Activated T-helper 1 cell treated with anti-CD3 and anti-CD28 coated beads, Interleukin-12 subunit alpha, Interleukin-12 subunit beta, Interleukin-2, Interleukin-4 antibody, amounts not matched to agents 30 ng/mL and 10 ng/mL and 1 ng/mL, durations not matched to agents 14 hours and 24 hours and 36 hours (primary cell): ENCODE data around the gene KIF17. TPM values are rescaled to one million over a fixed set of nuclear protein-coding genes. Genes with fewer than 3 reads are reported as not detected.
A peak's percentile ranks its signal among the peaks of the same experiment; 100 is the strongest.

Source experiments
- DNase-seq: peaks from one replicate; pipeline ENCODE4 v3.0.0; 2021; ENCODE audit warnings: low spot score
- H3K27ac Mint-ChIP-seq: one replicate; pipeline ENCODE4 v1.8.0; 2021; ENCODE audit warnings: mild to moderate bottlenecking, mixed read lengths
- H3K27me3 Mint-ChIP-seq: one replicate; pipeline ENCODE4 v1.8.0; 2022; ENCODE audit warnings: mild to moderate bottlenecking, moderate library complexity, mixed read lengths; ENCODE audit not compliant: insufficient read depth
- H3K36me3 Mint-ChIP-seq: one replicate; pipeline ENCODE4 v1.8.0; 2021; ENCODE audit warnings: low read depth, mixed read lengths
- H3K4me1 Mint-ChIP-seq: one replicate; pipeline ENCODE4 v1.8.0; 2021; ENCODE audit warnings: low read depth, mixed read lengths
- H3K4me3 Mint-ChIP-seq: one replicate; pipeline ENCODE4 v1.8.0; 2021; ENCODE audit warnings: mild to moderate bottlenecking, moderate library complexity, mixed read lengths
- H3K9me3 Mint-ChIP-seq: one replicate; pipeline ENCODE4 v1.8.0; 2021; ENCODE audit warnings: mixed read lengths
- intact Hi-C: fragments of 100-400 bp; cut with micrococcal nuclease; formaldehyde crosslinking; loops from one replicate; pipeline ENCODE4 v1.15.1; 2024
- total RNA-seq: library from RNA; stranded (reverse); gene quantifications from 2 replicates; pipeline ENCODE4 v1.2.3, GENCODE V29; 2022

The KIF17 gene
- total RNA-seq, 1 donor from 2014 or later = not detected

DNA sequence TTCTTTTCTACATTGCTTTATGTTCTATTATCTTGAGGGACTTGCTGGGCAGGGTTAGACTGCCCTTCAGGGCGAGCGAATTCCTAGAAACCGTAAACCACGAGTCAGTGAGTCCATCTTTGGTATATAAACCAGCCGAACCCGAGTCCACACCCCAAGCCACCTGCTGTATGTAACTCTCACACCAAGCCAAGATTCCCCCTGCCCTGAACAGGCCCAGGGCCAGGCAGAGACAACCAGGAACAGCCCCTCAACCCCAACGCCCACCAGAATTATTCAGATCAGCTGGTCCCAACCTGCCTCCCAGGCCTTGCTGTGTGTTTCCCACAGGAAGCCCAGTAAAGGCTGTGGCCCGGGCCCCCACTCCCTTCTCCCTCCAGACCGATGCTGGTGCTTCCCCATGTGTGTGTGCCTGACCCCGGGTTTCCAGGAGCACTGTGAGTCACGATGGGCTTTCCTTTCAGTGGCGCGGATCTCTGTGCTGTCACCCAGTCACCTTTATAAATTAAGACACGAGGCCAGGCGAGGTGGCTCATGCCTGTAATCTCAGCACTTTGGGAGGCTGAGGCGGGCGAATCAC lies 17.1 kb downstream of the KIF17 start:
- Mint-ChIP-seq H3K27me3 (peaks cover 2% of the 10 kb centered on the region), H3K4me3 (no peak overlapping the region), H3K36me3 (no peaks in the 10 kb centered on the region), H3K27ac (no peak overlapping the region), H3K4me1 (peaks cover 12% of the 10 kb centered on the region), H3K9me3 (no peaks in the 10 kb centered on the region)
- intact Hi-C loops = no loop called here
- DNase-seq = no peak

DNA sequence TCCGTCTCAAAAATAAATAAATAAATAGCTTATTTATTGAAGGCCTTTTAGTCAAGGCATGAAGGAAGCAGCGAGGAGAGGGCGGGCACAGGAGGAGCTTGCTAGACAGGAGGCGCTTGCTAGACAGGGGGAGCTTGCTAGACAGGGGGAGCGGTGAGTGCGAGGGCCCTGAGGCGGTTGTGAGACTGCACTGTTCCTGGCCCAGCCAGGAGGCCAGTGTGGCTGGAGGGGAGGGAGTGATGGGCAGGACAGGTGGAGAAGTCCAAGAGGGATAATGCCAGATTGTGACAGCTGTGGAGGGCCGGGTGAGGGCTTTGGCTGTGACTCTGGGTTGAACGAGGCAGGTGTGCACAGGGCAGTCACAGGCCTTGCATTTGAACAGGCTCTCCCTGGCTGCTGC lies 18.2 kb downstream of the KIF17 start:
- Mint-ChIP-seq H3K4me1 (peaks cover 12% of the 10 kb centered on the region), H3K27me3 (peaks cover 4% of the 10 kb centered on the region), H3K27ac (no peak overlapping the region), H3K4me3 (no peak overlapping the region), H3K36me3 (no peaks in the 10 kb centered on the region), H3K9me3 (no peaks in the 10 kb centered on the region)
- DNase-seq = no peak
- intact Hi-C loops = no loop called here

DNA sequence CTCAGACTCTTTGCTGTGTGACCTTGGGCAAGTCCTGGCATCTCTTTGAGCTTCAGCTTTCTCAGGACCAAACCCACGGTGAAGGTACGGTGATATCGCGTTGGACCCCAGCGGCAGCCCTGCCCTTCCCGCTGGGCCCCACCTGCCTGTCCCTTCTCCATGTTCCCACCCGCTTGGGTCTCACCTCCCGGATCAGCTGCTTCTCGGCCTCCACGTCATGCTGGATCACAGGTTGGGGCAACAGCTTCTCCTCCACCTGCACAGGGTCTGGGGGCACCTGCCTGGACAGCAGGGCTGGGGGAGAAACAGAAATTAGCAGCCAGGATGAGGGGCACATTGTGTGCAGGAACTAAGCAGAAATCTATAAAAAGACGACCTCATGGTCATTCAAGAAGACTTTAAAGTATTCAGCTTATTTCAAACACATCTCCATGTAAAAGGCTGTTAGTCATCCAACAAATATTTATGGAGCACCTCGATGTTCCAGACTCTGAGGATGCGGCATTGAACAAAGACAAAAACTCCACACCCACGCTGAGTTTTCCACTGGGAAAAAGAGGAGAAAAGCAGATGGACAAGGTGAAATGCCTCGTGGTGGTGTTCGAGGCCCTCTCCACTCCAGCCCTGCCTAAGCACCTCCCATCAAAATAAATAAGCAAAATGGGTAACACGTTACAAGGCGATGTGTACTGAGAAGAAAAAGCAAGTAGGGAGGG lies 19.5 kb downstream of the KIF17 start:
- H3K27ac Mint-ChIP-seq = no peak overlapping the region
- H3K36me3 Mint-ChIP-seq = no peaks in the 10 kb centered on the region
- H3K27me3 Mint-ChIP-seq = peaks cover 4% of the 10 kb centered on the region
- intact Hi-C loops = no loop called here
- H3K9me3 Mint-ChIP-seq = no peaks in the 10 kb centered on the region
- no peak overlapping the region for H3K4me3 Mint-ChIP-seq
- DNase-seq = no peak
- peaks cover 12% of the 10 kb centered on the region for H3K4me1 Mint-ChIP-seq

DNA sequence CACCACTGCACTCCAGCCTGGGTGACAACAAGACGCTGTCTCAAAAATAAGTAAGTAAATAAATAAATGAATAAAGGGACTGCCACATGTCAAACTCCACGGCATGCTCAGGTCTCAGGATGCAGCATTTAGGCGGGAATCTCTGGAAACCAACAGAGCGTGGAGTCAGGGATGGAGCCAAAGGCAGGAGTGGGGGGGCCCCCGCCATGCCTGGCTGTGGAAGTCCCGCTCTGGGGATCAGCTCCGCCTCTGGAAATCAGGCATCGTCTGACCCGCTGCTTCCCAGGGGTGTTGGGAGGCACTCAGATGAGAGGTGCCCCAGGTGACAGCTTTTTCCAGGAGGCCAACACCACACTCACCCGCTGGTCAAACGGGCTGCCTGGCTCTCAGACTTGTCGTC lies 20.2 kb downstream of the KIF17 start:
- intact Hi-C loops = no loop called here
- Mint-ChIP-seq H3K9me3 (no peaks in the 10 kb centered on the region), H3K4me3 (no peak overlapping the region), H3K4me1 (peaks cover 12% of the 10 kb centered on the region), H3K27me3 (peaks cover 4% of the 10 kb centered on the region), H3K27ac (no peak overlapping the region), H3K36me3 (no peaks in the 10 kb centered on the region)
- no peak for DNase-seq

DNA sequence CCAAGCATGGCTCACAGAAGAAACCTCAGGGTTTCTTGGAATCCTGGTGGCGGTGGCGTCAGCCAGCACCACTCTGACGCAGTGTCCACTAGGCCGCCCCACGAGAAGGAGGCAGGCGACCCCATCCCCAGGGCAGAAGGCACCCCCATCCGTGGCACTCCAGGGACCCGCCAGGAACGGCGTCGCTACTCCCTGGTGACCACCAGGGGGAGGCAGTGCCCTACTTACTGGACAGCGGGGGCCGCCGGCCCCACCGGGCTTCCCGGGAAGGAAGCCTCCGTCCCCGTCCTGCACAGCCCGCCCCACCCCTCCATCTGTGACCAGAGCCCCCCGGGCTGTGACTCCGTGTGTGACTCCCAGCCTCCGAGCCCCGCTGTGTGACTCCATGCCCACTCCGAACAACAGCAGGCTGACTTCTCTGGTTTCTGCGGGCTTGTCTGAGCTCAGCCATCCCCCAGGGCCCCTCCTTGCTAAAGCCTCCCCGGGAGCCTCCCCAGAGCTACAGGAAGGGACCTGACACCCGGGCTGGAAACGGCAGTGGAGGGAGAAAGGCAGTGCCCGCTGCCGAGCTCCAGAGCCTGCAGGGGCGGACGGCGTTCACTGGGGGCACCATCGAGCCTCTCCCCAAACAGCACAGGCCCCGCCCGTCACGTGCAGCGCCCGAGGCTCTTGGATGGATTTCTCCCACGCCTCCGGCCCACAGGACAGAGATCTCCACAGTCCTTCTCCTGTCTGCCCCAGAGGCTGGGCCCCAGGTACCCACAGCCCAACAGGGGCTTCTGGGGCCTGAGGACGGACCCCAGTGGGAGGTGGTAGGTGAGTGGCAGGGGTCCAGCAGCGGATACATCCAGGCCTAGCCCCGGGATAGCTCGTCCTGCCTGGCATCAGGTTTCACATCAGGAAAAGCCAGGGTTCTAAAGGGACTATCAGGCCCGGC lies 21.1 kb downstream of the KIF17 start:
- H3K36me3 Mint-ChIP-seq = no peaks in the 10 kb centered on the region
- intact Hi-C loops = loop anchor here (1.0 kb wide), 3 partner anchors 35 to 499 kb away; partner anchors contain the start of gene DDOST
- H3K27ac Mint-ChIP-seq = no peak overlapping the region
- peak overlapping the region; percentile 84 for H3K4me3 Mint-ChIP-seq
- DNase-seq = peak; percentile 51
- H3K9me3 Mint-ChIP-seq = no peaks in the 10 kb centered on the region
- H3K4me1 Mint-ChIP-seq = peaks cover 12% of the 10 kb centered on the region
- peaks cover 6% of the 10 kb centered on the region for H3K27me3 Mint-ChIP-seq

DNA sequence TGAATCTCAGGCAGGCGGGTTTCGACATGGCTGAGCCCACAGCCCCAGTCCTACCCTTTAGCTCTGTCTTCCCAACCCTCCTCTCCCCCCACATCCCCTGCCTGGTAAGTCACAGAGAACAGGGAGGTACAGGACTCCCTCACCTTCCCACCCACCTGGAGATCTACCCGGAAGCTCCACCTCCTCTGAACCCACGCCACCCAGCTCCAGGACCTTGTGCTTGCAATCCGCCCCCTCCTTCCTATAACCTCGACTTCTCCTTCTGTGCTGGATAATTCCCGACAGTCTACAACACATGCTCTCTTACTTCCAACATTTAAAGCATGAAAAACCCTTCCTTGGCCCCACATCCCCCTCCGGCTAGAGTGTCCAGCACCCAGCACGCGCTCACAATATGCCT lies 22.3 kb downstream of the KIF17 start:
- Mint-ChIP-seq H3K9me3 (no peaks in the 10 kb centered on the region), H3K27ac (no peak overlapping the region), H3K4me3 (peak overlapping the region; percentile 15), H3K27me3 (peaks cover 6% of the 10 kb centered on the region), H3K4me1 (peaks cover 12% of the 10 kb centered on the region), H3K36me3 (no peaks in the 10 kb centered on the region)
- intact Hi-C loops = no loop called here
- DNase-seq = no peak

DNA sequence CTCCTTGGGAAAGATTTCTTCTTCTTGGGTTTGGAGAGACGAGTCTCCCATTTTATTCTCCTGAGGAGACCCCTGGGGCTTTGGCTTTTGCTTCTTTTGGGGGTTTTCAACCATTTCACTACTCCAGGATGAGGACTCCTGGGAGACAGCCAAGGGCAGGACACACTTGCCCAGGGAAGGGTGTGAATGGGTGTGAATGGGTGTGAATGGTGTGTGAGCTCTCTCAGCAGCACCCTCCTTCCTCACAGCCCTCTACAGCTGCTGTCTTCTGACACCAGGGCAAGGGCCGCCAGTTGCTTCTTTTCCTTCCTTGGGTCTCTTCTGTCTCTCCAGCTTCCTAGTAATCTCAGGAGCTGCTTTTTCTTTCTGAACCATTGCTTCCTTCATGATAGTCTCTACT lies 24.2 kb downstream of the KIF17 start:
- Mint-ChIP-seq H3K4me1 (peaks cover 12% of the 10 kb centered on the region), H3K9me3 (no peaks in the 10 kb centered on the region), H3K4me3 (no peak overlapping the region), H3K27me3 (peaks cover 6% of the 10 kb centered on the region), H3K36me3 (no peaks in the 10 kb centered on the region), H3K27ac (no peak overlapping the region)
- DNase-seq = no peak
- intact Hi-C loops = no loop called here

DNA sequence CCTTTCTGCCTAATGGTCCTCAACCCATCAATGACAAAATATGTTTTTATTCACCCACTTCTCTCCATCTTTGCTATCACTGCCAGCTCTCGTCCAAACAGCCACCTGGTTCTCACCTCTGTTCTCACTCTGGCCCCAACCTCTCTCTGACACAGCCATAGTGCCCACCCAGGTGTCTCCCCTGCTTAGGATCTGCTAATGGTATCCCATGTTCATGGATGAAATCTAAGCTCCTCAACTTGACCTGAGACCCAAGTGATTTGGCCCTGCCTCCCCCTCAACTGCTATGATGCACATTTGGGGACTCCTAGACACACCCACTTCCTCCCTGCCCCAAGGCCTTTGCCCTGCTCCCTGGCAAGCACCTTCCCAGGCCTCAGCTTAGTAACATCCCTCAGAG lies 25.9 kb downstream of the KIF17 start:
- peaks cover 11% of the 10 kb centered on the region for H3K27me3 Mint-ChIP-seq
- H3K4me1 Mint-ChIP-seq = peaks cover 9% of the 10 kb centered on the region
- H3K36me3 Mint-ChIP-seq = no peaks in the 10 kb centered on the region
- H3K27ac Mint-ChIP-seq = no peak overlapping the region
- intact Hi-C loops = no loop called here
- no peak overlapping the region for H3K4me3 Mint-ChIP-seq
- no peaks in the 10 kb centered on the region for H3K9me3 Mint-ChIP-seq
- DNase-seq = no peak

DNA sequence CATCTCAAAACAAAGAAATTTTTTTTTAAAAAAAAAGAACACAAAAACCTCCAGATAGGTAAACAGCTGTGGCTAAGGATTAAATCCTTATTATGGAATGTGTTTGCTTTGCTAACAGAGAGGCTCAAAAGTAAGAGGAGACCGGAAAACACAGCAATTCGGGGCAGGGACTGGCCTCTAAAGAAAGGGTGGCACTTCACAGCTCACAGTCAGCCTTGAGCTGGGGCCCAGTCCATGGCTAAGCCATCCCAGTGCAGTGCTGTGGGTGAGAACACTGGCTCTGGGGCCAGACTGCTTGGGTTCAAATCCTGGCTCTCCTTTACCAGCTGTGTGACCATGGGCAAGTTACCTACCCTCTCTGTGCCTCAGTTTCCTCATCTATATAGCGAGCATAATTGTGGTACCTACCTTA lies 28.2 kb downstream of the KIF17 start:
- Mint-ChIP-seq H3K4me1 (no peaks in the 10 kb centered on the region), H3K36me3 (no peaks in the 10 kb centered on the region), H3K9me3 (no peaks in the 10 kb centered on the region), H3K27me3 (peaks cover 10% of the 10 kb centered on the region), H3K4me3 (no peak overlapping the region), H3K27ac (no peak overlapping the region)
- DNase-seq = no peak
- intact Hi-C loops = no loop called here

DNA sequence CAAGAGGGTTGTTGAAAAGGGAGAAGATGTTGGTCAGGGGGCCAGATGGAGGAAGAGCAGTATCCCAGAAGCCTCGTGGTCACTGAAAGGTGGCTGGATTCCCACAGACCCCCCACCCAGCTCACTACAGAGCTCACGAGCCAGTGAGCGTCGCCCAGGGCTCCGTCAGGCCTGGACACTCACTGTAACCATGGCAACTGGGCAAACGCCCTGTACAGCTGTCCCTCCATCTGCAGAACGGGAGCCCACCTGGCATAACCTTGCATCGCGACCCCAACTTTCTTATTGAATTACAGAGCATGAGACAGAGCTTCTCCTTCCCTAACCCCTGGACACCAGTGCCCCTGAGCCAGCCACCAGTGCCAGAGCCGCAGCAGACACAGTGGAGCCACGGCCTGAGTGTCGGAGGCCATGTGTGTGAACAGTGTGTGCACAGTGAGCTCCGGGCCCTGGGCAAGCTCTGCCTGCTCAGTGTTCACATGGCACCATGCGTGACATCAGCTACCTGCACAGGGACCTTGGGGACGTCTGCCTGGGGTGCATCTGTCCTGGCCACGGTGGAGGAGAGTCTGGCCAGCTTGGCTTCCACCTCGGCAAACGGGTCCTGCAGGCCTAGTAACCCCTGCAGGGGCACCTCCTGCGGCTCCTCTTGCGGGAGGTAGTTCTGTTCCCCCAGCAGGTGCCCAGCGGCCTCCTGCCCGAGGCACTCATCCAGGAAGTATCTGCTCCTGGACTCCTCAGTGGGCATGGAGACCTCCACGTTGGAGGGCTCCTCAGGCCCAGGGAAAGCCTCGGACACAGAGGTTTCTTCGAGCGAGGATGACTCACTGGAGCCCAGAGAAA lies 30.7 kb downstream of the KIF17 start:
- Mint-ChIP-seq H3K4me1 (no peaks in the 10 kb centered on the region), H3K4me3 (no peak overlapping the region), H3K36me3 (no peaks in the 10 kb centered on the region), H3K9me3 (no peaks in the 10 kb centered on the region), H3K27ac (no peak overlapping the region), H3K27me3 (peaks cover 15% of the 10 kb centered on the region)
- intact Hi-C loops = no loop called here
- DNase-seq = no peak

DNA sequence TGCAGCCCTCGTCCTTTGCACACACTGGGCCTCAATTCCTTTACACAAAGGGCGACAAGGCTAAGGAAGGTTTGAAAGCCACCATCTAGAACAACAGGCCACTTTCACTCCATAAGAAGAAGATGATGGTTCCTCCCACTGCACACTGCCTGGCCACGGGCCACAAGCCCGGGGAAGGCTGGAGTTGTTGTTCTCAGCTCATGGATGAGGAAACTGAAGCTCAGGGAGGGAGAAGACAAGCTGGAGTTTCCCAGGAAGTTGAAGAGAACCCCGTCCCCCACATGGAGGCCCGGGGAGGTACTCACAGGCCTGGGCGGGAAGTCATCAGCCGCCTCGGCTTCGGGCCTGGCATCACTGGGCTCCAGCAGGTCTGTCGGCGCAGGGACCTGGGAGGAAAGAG lies 32.1 kb downstream of the KIF17 start:
- intact Hi-C loops = no loop called here

DNA sequence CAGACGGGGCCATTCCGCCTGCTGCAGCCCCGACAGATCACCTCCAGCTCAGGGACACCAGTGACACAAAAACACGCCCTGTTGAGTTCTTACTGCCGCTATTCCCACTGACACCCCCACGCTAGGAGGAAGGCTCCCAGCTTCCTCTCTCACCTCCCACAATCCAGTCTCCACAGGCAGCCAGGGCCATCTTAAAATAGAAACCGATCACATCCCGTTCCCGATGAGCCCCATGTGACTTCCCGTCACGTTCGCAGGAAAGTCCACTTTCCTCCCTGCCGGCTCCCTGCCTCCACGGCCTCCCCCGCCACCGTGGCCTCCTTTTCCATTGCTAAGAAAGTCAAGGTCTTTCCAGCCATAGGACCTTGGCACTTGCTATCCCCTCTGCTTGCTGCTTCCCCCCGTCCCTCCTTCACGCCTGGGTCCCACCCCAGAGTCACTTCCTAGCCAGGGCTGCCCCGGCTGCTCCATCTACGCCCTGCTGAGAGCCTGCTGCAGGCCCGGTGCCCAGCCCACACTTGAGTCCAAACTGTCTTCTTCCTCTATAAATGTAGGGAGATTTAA lies 32.6 kb downstream of the KIF17 start:
- Mint-ChIP-seq H3K9me3 (no peaks in the 10 kb centered on the region), H3K27me3 (peaks cover 30% of the 10 kb centered on the region), H3K36me3 (no peaks in the 10 kb centered on the region), H3K4me3 (no peak overlapping the region), H3K27ac (no peak overlapping the region), H3K4me1 (no peaks in the 10 kb centered on the region)
- no peak for DNase-seq
- intact Hi-C loops = no loop called here

More for the DNA sequence above, 32.1 kb downstream of the KIF17 start:
- Mint-ChIP-seq H3K27me3 (peaks cover 26% of the 10 kb centered on the region), H3K9me3 (no peaks in the 10 kb centered on the region), H3K4me3 (no peak overlapping the region), H3K36me3 (no peaks in the 10 kb centered on the region), H3K27ac (no peak overlapping the region), H3K4me1 (no peaks in the 10 kb centered on the region)
- no peak for DNase-seq
